IgD-negative memory B cell (primary cell): ENCODE measurements around the gene BCAN. TPM values are rescaled to one million over a fixed set of nuclear protein-coding genes. Genes with fewer than 3 reads are reported as not detected.

Source experiments
- H3K27ac Mint-ChIP-seq, 3 donors: one replicate each; pipeline ENCODE4 v1.8.0; 2020 to 2022; ENCODE audit warnings: mild to moderate bottlenecking in 3 of 3, mixed read lengths in 3 of 3, moderate library complexity in 1 of 3
- H3K27me3 Mint-ChIP-seq: one replicate; pipeline ENCODE4 v1.8.0; 2021; ENCODE audit warnings: mixed read lengths
- H3K36me3 Mint-ChIP-seq: one replicate; pipeline ENCODE4 v1.8.0; 2020; ENCODE audit warnings: mild to moderate bottlenecking, mixed read lengths
- H3K4me1 Mint-ChIP-seq, 3 donors: one replicate each; pipeline ENCODE4 v1.8.0; 2020 to 2022; ENCODE audit warnings: mixed read lengths in 3 of 3, mild to moderate bottlenecking in 1 of 3
- H3K4me3 Mint-ChIP-seq, 4 donors: one replicate each; pipeline ENCODE4 v1.8.0; 2020 to 2022; ENCODE audit warnings: mild to moderate bottlenecking in 4 of 4, mixed read lengths in 4 of 4, moderate library complexity in 3 of 4
- H3K9me3 Mint-ChIP-seq, 3 donors: one replicate each; pipeline ENCODE4 v1.8.0; 2020 to 2021; ENCODE audit warnings: mixed read lengths in 3 of 3, mild to moderate bottlenecking in 1 of 3
- polyA plus RNA-seq: library from polyadenylated mRNA; unstranded; fragments of 300-500 nt; fragmentation: Illumina TruSeq; gene quantifications from one replicate; pipeline ENCODE4 v1.2.3, GENCODE V29; 2021

Gene BCAN
- polyA plus RNA-seq, 1 donor from 2014 or later, result not detected

DNA sequence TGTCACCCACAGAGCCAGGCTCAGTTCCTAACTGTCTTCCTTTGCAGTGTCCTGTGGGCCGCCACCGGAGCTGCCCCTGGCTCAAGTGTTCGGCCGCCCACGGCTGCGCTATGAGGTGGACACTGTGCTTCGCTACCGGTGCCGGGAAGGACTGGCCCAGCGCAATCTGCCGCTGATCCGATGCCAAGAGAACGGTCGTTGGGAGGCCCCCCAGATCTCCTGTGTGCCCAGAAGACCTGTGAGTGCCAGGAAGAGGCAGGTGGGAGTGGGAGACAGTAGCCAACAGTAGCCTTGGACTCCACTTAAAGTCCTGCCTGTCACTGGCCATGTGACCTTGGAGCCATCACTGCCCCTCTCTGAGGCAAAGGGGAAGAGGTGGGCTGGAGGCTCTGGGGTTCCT lies 16.6 kb downstream of the BCAN start:
- H3K4me3 Mint-ChIP-seq, result peak overlapping the region in 1 of 4 donors; percentile 61
- H3K27ac Mint-ChIP-seq, result peak overlapping the region in 1 of 3 donors; percentile 58
- peaks cover 2% of the 10 kb centered on the region for H3K36me3 Mint-ChIP-seq
- peaks cover 38 to 48% (median 41%) of the 10 kb centered on the region in 3 donors for H3K4me1 Mint-ChIP-seq
- peaks cover 34% of the 10 kb centered on the region for H3K27me3 Mint-ChIP-seq
- no peaks in the 10 kb centered on the region for H3K9me3 Mint-ChIP-seq

- Mint-ChIP-seq H3K4me1 (peaks cover 38 to 53% (median 44%) of the 10 kb centered on the region in 3 donors), H3K27me3 (peaks cover 29% of the 10 kb centered on the region), H3K27ac (peak overlapping the region in 1 of 3 donors; percentile 46), H3K9me3 (no peaks in the 10 kb centered on the region), H3K36me3 (peaks cover 2% of the 10 kb centered on the region), H3K4me3 (peak overlapping the region in 3 of 4 donors; percentile 15 to 82 (median 47))
These were observed 17.1 kb downstream of the BCAN start for GRCh38 chr1:156658945-156659574.

- peaks cover 42 to 57% (median 49%) of the 10 kb centered on the region in 3 donors for H3K4me1 Mint-ChIP-seq
- H3K27me3 Mint-ChIP-seq, result peaks cover 24% of the 10 kb centered on the region
- peak overlapping the region in 2 of 3 donors; percentile 46 to 91 for H3K27ac Mint-ChIP-seq
- peaks cover 2% of the 10 kb centered on the region for H3K36me3 Mint-ChIP-seq
- H3K4me3 Mint-ChIP-seq, result peak overlapping the region in 3 of 4 donors; percentile 15 to 82 (median 51)
- no peaks in the 10 kb centered on the region for H3K9me3 Mint-ChIP-seq
These were observed 17.7 kb downstream of the BCAN start for GRCh38 chr1:156659661-156659987.

- Mint-ChIP-seq H3K27ac (peak overlapping the region in 2 of 3 donors; percentile 46 to 91), H3K9me3 (no peaks in the 10 kb centered on the region), H3K4me1 (peaks cover 45 to 62% (median 53%) of the 10 kb centered on the region in 3 donors), H3K27me3 (peaks cover 22% of the 10 kb centered on the region), H3K4me3 (peak overlapping the region; percentile 15 to 82 (median 55)), H3K36me3 (peaks cover 2% of the 10 kb centered on the region)
These were observed 18.3 kb downstream of the BCAN start for GRCh38 chr1:156659988-156660751.

GRCh38 chr1:156660752-156661112 lies 18.8 kb downstream of the BCAN start:
- no peaks in the 10 kb centered on the region for H3K9me3 Mint-ChIP-seq
- peaks cover 48 to 67% (median 59%) of the 10 kb centered on the region in 3 donors for H3K4me1 Mint-ChIP-seq
- peaks cover 17% of the 10 kb centered on the region for H3K27me3 Mint-ChIP-seq
- H3K27ac Mint-ChIP-seq, result peak overlapping the region in 2 of 3 donors; percentile 61 to 91
- peak overlapping the region; percentile 4 to 85 (median 52) for H3K4me3 Mint-ChIP-seq
- H3K36me3 Mint-ChIP-seq, result peaks cover 2% of the 10 kb centered on the region

GRCh38 chr1:156662005-156662799 lies 20.3 kb downstream of the BCAN start:
- Mint-ChIP-seq H3K27ac (peak overlapping the region in 1 of 3 donors; percentile 61), H3K4me1 (peaks cover 42 to 69% (median 60%) of the 10 kb centered on the region in 3 donors), H3K9me3 (no peaks in the 10 kb centered on the region), H3K4me3 (peak overlapping the region in 3 of 4 donors; percentile 0 to 81 (median 8)), H3K27me3 (peaks cover 4% of the 10 kb centered on the region), H3K36me3 (peaks cover 2% of the 10 kb centered on the region)

GRCh38 chr1:156662800-156663055 lies 20.8 kb downstream of the BCAN start:
- H3K27me3 Mint-ChIP-seq, result no peaks in the 10 kb centered on the region
- no peaks in the 10 kb centered on the region for H3K9me3 Mint-ChIP-seq
- peak overlapping the region in 1 of 3 donors; percentile 61 for H3K27ac Mint-ChIP-seq
- H3K4me1 Mint-ChIP-seq, result peaks cover 42 to 65% (median 56%) of the 10 kb centered on the region in 3 donors
- no peaks in the 10 kb centered on the region for H3K36me3 Mint-ChIP-seq
- peak overlapping the region in 2 of 4 donors; percentile 47 to 83 for H3K4me3 Mint-ChIP-seq

- peak overlapping the region in 2 of 3 donors; percentile 61 to 90 for H3K27ac Mint-ChIP-seq
- H3K4me3 Mint-ChIP-seq, result peak overlapping the region in 2 of 4 donors; percentile 47 to 83
- H3K27me3 Mint-ChIP-seq, result no peaks in the 10 kb centered on the region
- no peaks in the 10 kb centered on the region for H3K9me3 Mint-ChIP-seq
- H3K4me1 Mint-ChIP-seq, result peaks cover 42 to 65% (median 56%) of the 10 kb centered on the region in 3 donors
- H3K36me3 Mint-ChIP-seq, result no peaks in the 10 kb centered on the region
These were observed 21.3 kb downstream of the BCAN start for GRCh38 chr1:156663178-156663577.

- H3K27ac Mint-ChIP-seq, result peak overlapping the region; percentile 5 to 90 (median 52)
- H3K9me3 Mint-ChIP-seq, result no peaks in the 10 kb centered on the region
- peaks cover 42 to 64% (median 56%) of the 10 kb centered on the region in 3 donors for H3K4me1 Mint-ChIP-seq
- H3K27me3 Mint-ChIP-seq, result no peaks in the 10 kb centered on the region
- peak overlapping the region in 3 of 4 donors; percentile 46 to 80 (median 77) for H3K4me3 Mint-ChIP-seq
- H3K36me3 Mint-ChIP-seq, result no peaks in the 10 kb centered on the region
These were observed 22.3 kb downstream of the BCAN start for GRCh38 chr1:156664046-156664766.

GRCh38 chr1:156664767-156665411 lies 23.0 kb downstream of the BCAN start:
- Mint-ChIP-seq H3K4me3 (peak overlapping the region in 3 of 4 donors; percentile 46 to 80 (median 77)), H3K27ac (peak overlapping the region in 2 of 3 donors; percentile 5 to 52), H3K4me1 (peaks cover 35 to 57% (median 50%) of the 10 kb centered on the region in 3 donors)

DNA sequence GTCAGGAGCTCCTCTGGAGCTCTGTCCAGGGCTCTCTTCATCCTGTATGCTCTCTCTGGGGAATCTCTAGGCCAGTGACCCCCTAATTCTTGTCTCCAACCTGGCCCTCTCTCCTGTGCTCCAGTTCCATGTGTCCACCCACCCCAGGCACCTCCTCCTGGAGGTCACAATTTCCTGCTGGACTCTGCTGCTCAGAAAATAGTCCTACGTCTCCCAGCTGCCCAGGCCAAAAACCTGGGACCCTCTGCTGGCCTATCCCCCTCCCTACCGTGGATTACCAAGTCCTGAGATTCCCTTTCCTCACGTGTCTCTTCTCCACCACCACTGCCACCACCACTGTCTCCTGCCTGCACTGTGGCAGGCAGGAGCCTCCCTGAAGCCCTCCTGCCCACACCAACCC lies 23.6 kb downstream of the BCAN start:
- Mint-ChIP-seq H3K27ac (peak overlapping the region in 2 of 3 donors; percentile 22 to 80), H3K27me3 (no peaks in the 10 kb centered on the region), H3K36me3 (no peaks in the 10 kb centered on the region), H3K4me3 (peak overlapping the region in 2 of 4 donors; percentile 77 to 86), H3K9me3 (no peaks in the 10 kb centered on the region), H3K4me1 (peaks cover 34 to 52% (median 45%) of the 10 kb centered on the region in 3 donors)

More at GRCh38 chr1:156664767-156665411, 23.0 kb downstream of the BCAN start:
- H3K9me3 Mint-ChIP-seq, result no peaks in the 10 kb centered on the region
- no peaks in the 10 kb centered on the region for H3K27me3 Mint-ChIP-seq
- no peaks in the 10 kb centered on the region for H3K36me3 Mint-ChIP-seq

DNA sequence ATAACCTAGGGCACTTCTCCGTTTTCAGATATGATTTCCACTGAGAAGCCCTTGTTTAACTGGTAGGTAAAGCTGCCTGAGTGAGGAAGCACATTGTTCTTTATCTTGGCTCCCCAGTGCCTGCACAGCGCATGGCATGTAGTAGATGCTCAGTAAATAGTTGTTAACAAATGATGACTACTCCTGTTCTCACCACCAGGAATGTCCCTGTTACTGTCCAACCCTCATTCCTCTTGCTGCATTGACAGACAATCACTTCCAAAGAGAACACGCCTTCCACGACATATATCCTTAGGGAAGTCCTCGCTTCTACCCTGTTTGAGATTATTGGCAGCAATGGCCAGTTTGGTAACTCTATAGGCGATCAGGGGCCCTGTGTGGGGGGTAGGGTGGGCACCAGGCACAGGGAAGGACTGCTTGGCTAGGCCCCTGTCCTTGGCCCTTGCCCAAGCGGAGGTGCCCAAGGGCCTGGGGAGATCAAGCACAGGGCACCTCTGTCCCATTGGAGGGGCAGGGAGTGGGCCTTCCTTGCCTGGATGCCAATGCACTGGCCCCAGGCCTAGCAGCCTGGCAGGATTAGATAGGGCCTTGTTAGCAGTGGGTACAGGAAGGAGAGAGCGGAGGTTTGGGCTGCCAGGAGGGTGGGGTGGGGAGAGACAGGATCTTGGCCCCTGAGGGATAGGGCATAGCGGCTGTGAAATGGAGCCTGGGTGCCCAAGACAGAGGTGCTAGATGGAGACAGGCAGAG lies 25.1 kb downstream of the BCAN start:
- peaks cover 4% of the 10 kb centered on the region for H3K36me3 Mint-ChIP-seq
- no peaks in the 10 kb centered on the region for H3K9me3 Mint-ChIP-seq
- H3K27me3 Mint-ChIP-seq, result peaks cover 6% of the 10 kb centered on the region
- H3K4me3 Mint-ChIP-seq, result peak overlapping the region in 1 of 4 donors; percentile 91
- H3K4me1 Mint-ChIP-seq, result peaks cover 31 to 40% (median 32%) of the 10 kb centered on the region in 3 donors
- H3K27ac Mint-ChIP-seq, result peak overlapping the region in 1 of 3 donors; percentile 13

DNA sequence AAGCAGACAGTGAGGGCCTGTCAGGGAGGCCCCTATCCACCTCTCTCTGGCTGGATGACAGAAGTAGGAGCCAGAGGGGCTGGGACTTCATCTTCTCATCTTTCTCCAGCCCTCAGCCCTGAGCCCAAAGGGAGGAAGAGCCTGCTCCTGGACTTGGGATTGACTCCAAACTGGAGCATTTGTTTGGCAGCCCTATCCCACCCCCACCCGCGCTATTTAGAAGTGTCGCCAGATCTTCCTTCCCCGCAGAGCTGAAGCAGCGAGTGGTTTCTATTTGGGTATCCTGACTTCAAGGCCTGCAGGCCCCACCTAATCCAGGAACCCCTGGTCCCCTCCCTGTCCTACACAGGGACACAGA lies 25.7 kb downstream of the BCAN start:
- peaks cover 8% of the 10 kb centered on the region for H3K36me3 Mint-ChIP-seq
- H3K9me3 Mint-ChIP-seq, result no peaks in the 10 kb centered on the region
- peaks cover 6% of the 10 kb centered on the region for H3K27me3 Mint-ChIP-seq
- H3K27ac Mint-ChIP-seq, result no peak overlapping the region
- H3K4me1 Mint-ChIP-seq, result peaks cover 28 to 36% (median 30%) of the 10 kb centered on the region in 3 donors
- peak overlapping the region in 1 of 4 donors; percentile 91 for H3K4me3 Mint-ChIP-seq
